ENCODE measurements around the gene SORBS2.

DNA sequence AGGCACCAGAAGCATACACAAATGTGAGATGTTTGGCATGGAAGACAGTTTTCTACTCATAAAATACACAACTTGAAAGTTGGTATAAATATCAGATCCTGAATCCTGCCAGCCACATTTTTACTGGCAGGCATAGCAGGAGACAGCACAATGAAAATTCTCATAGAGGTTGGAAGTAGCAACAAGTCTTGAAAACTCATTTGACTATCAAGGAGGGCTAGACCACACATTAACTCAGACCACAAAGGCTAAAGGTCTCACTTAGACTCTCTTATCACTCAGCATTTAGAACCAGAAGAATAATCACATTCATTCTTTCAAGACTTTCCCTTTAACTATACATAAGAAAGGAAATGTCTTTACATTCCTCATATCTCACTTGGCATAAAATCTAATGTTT lies 56.5 kb downstream of the SORBS2 start:
- no peak for TF ChIP-seq NPAS2 (CRISPR knock-in tag; IDR thresholded peaks at IDR 0.05; ENCODE audit: borderline replicate concordance)
- no peak for TF ChIP-seq POLR2A (IDR thresholded peaks at IDR 0.05; ENCODE audit: low read length)
- TF ChIP-seq, protein P1, sequence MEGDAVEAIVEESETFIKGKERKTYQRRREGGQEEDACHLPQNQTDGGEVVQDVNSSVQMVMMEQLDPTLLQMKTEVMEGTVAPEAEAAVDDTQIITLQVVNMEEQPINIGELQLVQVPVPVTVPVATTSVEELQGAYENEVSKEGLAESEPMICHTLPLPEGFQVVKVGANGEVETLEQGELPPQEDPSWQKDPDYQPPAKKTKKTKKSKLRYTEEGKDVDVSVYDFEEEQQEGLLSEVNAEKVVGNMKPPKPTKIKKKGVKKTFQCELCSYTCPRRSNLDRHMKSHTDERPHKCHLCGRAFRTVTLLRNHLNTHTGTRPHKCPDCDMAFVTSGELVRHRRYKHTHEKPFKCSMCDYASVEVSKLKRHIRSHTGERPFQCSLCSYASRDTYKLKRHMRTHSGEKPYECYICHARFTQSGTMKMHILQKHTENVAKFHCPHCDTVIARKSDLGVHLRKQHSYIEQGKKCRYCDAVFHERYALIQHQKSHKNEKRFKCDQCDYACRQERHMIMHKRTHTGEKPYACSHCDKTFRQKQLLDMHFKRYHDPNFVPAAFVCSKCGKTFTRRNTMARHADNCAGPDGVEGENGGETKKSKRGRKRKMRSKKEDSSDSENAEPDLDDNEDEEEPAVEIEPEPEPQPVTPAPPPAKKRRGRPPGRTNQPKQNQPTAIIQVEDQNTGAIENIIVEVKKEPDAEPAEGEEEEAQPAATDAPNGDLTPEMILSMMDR (IDR thresholded peaks at IDR 0.05), result no peak
- TF ChIP-seq, protein P2, sequence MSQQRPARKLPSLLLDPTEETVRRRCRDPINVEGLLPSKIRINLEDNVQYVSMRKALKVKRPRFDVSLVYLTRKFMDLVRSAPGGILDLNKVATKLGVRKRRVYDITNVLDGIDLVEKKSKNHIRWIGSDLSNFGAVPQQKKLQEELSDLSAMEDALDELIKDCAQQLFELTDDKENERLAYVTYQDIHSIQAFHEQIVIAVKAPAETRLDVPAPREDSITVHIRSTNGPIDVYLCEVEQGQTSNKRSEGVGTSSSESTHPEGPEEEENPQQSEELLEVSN (IDR thresholded peaks at IDR 0.05; ENCODE audit: borderline replicate concordance, low read depth), result no peak
- TF ChIP-seq ESRRA (IDR thresholded peaks at IDR 0.05; ENCODE audit: borderline replicate concordance, low read length), result no peak
